Neural cell (in vitro differentiated cells): Measurements from ENCODE around the gene XPA. TPM values are rescaled to one million over a fixed set of nuclear protein-coding genes. Genes with fewer than 3 reads are reported as not detected.

Source experiments
- H2AFZ ChIP-seq: fragments of 200-600, 300-800 bp; sonication (generic), shearing (Covaris generic); 2 replicates; pipeline ENCODE4 v1.6.0; 2014; ENCODE audit warnings: low read depth, mild to moderate bottlenecking, antibody characterized with exemption, low read length, moderate library complexity
- H3F3A ChIP-seq: fragments of 200-600 bp; shearing (Covaris generic); 2 replicates; pipeline ENCODE4 v1.6.1; 2016; ENCODE audit warnings: mild to moderate bottlenecking, moderate library complexity, mixed read lengths, antibody characterized with exemption, low read length; ENCODE audit not compliant: insufficient read depth, poor library complexity, severe bottlenecking
- H3K27ac ChIP-seq: fragments of 200-600, 300-800 bp; sonication (generic), shearing (Covaris generic); 2 replicates; pipeline ENCODE4 v1.5.1; 2014; ENCODE audit warnings: mild to moderate bottlenecking, low read length, moderate library complexity
- H3K27me3 ChIP-seq: fragments of 300-800, 200-600 bp; sonication (generic), shearing (Covaris generic); 2 replicates; pipeline ENCODE4 v1.6.0; 2014; ENCODE audit warnings: mild to moderate bottlenecking, low read depth, low read length, moderate library complexity; ENCODE audit not compliant: insufficient read depth
- H3K36me3 ChIP-seq: fragments of 300-800, 200-600 bp; sonication (generic), shearing (Covaris generic); 2 replicates; pipeline ENCODE4 v1.5.1; 2014; ENCODE audit warnings: mild to moderate bottlenecking, antibody characterized with exemption, low read length, moderate library complexity; ENCODE audit not compliant: insufficient read depth
- H3K4me2 ChIP-seq: fragments of 300-800, 200-600 bp; sonication (generic), shearing (Covaris generic); 2 replicates; pipeline ENCODE4 v1.6.0; 2014; ENCODE audit warnings: mild to moderate bottlenecking, low read length
- H3K4me3 ChIP-seq: fragments of 300-800, 200-600 bp; sonication (generic), shearing (Covaris generic); 2 replicates; pipeline ENCODE4 v1.5.1; 2014; ENCODE audit warnings: mild to moderate bottlenecking, low read length, moderate library complexity
- H3K79me2 ChIP-seq: fragments of 200-600 bp; shearing (Covaris generic); replicated peaks from 2 replicates; pipeline ENCODE4 v1.6.0; 2014; ENCODE audit warnings: mild to moderate bottlenecking, low read length, moderate library complexity; ENCODE audit not compliant: insufficient read depth
- H3K9ac ChIP-seq: fragments of 300-800, 200-600 bp; sonication (generic), shearing (Covaris generic); 2 replicates; pipeline ENCODE4 v1.6.1; 2016; ENCODE audit warnings: mild to moderate bottlenecking, low read length, mixed read lengths
- H3K9me2 ChIP-seq: fragments of 200-600 bp; shearing (Covaris generic); 2 replicates; pipeline ENCODE4 v1.6.1; 2016; ENCODE audit warnings: mild to moderate bottlenecking, low read length, mixed read lengths; ENCODE audit not compliant: insufficient read depth
- H3K9me3 ChIP-seq: fragments of 200-600, 300-800 bp; sonication (generic), shearing (Covaris generic); 2 replicates; pipeline ENCODE4 v1.6.1; 2016; ENCODE audit warnings: mild to moderate bottlenecking, mixed run types, low read length, moderate library complexity, mixed read lengths
- H4K20me1 ChIP-seq: fragments of 200-600 bp; shearing (Covaris generic); 2 replicates; pipeline ENCODE4 v1.6.1; 2016; ENCODE audit warnings: mild to moderate bottlenecking, mixed run types; ENCODE audit not compliant: insufficient read depth
- EP300 ChIP-seq: fragments of 450-650 bp; conservative IDR thresholded peaks from 2 replicates; pipeline ENCODE4 v1.6.1; 2014; ENCODE audit warnings: antibody characterized with exemption, mild to moderate bottlenecking, moderate library complexity; ENCODE audit not compliant: poor library complexity, severe bottlenecking
- EZH2 ChIP-seq: fragments of 200-600, 300-800 bp; shearing (Covaris generic), sonication (generic); IDR thresholded peaks from 2 replicates; pipeline ENCODE4 v1.6.1; 2014; ENCODE audit warnings: antibody characterized with exemption, low read length, borderline replicate concordance, mild to moderate bottlenecking; ENCODE audit not compliant: insufficient read depth, poor library complexity, severe bottlenecking
- MXI1 ChIP-seq: fragments of 450-650 bp; conservative IDR thresholded peaks from 2 replicates; pipeline ENCODE4 v1.6.1; 2014; ENCODE audit warnings: antibody characterized with exemption, mild to moderate bottlenecking; ENCODE audit not compliant: poor library complexity, severe bottlenecking
- POLR2AphosphoS5 ChIP-seq: IDR thresholded peaks from 2 replicates; pipeline ENCODE4 v1.6.1; 2012
- RAD21 ChIP-seq: fragments of 450-650 bp; conservative IDR thresholded peaks from 2 replicates; pipeline ENCODE4 v1.6.1; 2014; ENCODE audit warnings: antibody characterized with exemption, mild to moderate bottlenecking, moderate library complexity
- SMC3 ChIP-seq: fragments of 450-650 bp; conservative IDR thresholded peaks from 2 replicates; pipeline ENCODE4 v1.6.1; 2014; ENCODE audit warnings: antibody characterized with exemption, mild to moderate bottlenecking, moderate library complexity; ENCODE audit not compliant: poor library complexity
- TAF1 ChIP-seq: IDR thresholded peaks from 2 replicates; pipeline ENCODE4 v1.6.1; 2012; ENCODE audit warnings: low read depth
- polyA plus RNA-seq: library from polyadenylated mRNA; depleted of rRNA; stranded (reverse); fragments of >200 nt; gene quantifications from 2 replicates; pipeline ENCODE4 v1.2.3, GENCODE V29; 2014
- TF ChIP-seq, protein P1 (sequence below): IDR thresholded peaks from 2 replicates; pipeline ENCODE4 v1.6.1; 2012; ENCODE audit warnings: borderline replicate concordance
- TF ChIP-seq, protein P2 (sequence below): fragments of 450-650 bp; IDR thresholded peaks from 2 replicates; pipeline ENCODE4 v1.5.1; 2014; ENCODE audit warnings: antibody characterized with exemption, mild to moderate bottlenecking, moderate library complexity; ENCODE audit not compliant: poor library complexity, severe bottlenecking

XPA gene
- polyA plus RNA-seq, 1 donor from 2014 or later = 34.5 TPM

DNA sequence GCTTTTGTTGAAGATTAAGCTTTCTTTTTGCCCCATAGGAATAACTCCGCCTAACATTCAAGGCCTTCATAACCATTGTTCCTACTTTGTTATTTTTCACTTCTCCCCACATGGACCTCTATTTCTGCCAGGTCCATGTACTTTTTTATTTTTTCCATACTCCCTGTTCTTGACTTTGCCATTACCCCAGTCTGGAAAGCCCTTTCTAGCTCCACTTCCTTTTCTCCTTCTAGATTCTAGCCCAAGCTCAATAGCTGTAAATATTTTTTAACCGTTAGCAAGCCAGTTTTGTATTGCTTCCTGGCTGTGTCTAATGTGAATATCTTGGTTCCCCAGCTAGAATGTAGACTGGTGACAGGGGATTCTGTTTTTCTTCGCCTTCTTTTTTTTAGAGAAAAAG lies 37.4 kb downstream of the XPA start:
- Histone ChIP-seq H3K4me2 (no peak overlapping the region), H3K9me3 (no peaks in the 10 kb centered on the region), H3K9ac (no peak overlapping the region), H3K4me3 (no peak overlapping the region), H3F3A (no peaks in the 10 kb centered on the region), H3K36me3 (peaks cover 40% of the 10 kb centered on the region), H3K79me2 (no peaks in the 10 kb centered on the region), H2AFZ (no peak overlapping the region), H3K27me3 (no peaks in the 10 kb centered on the region), H4K20me1 (no peaks in the 10 kb centered on the region), H3K9me2 (no peaks in the 10 kb centered on the region), H3K27ac (no peak overlapping the region)
- TF ChIP-seq RAD21 (no peak), EZH2 (no peak), TAF1 (no peak), SMC3 (no peak), MXI1 (no peak), POLR2AphosphoS5 (no peak), EP300 (no peak)
- TF ChIP-seq, protein P1, sequence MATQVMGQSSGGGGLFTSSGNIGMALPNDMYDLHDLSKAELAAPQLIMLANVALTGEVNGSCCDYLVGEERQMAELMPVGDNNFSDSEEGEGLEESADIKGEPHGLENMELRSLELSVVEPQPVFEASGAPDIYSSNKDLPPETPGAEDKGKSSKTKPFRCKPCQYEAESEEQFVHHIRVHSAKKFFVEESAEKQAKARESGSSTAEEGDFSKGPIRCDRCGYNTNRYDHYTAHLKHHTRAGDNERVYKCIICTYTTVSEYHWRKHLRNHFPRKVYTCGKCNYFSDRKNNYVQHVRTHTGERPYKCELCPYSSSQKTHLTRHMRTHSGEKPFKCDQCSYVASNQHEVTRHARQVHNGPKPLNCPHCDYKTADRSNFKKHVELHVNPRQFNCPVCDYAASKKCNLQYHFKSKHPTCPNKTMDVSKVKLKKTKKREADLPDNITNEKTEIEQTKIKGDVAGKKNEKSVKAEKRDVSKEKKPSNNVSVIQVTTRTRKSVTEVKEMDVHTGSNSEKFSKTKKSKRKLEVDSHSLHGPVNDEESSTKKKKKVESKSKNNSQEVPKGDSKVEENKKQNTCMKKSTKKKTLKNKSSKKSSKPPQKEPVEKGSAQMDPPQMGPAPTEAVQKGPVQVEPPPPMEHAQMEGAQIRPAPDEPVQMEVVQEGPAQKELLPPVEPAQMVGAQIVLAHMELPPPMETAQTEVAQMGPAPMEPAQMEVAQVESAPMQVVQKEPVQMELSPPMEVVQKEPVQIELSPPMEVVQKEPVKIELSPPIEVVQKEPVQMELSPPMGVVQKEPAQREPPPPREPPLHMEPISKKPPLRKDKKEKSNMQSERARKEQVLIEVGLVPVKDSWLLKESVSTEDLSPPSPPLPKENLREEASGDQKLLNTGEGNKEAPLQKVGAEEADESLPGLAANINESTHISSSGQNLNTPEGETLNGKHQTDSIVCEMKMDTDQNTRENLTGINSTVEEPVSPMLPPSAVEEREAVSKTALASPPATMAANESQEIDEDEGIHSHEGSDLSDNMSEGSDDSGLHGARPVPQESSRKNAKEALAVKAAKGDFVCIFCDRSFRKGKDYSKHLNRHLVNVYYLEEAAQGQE = no peak
- TF ChIP-seq, protein P2, sequence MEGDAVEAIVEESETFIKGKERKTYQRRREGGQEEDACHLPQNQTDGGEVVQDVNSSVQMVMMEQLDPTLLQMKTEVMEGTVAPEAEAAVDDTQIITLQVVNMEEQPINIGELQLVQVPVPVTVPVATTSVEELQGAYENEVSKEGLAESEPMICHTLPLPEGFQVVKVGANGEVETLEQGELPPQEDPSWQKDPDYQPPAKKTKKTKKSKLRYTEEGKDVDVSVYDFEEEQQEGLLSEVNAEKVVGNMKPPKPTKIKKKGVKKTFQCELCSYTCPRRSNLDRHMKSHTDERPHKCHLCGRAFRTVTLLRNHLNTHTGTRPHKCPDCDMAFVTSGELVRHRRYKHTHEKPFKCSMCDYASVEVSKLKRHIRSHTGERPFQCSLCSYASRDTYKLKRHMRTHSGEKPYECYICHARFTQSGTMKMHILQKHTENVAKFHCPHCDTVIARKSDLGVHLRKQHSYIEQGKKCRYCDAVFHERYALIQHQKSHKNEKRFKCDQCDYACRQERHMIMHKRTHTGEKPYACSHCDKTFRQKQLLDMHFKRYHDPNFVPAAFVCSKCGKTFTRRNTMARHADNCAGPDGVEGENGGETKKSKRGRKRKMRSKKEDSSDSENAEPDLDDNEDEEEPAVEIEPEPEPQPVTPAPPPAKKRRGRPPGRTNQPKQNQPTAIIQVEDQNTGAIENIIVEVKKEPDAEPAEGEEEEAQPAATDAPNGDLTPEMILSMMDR = no peak

DNA sequence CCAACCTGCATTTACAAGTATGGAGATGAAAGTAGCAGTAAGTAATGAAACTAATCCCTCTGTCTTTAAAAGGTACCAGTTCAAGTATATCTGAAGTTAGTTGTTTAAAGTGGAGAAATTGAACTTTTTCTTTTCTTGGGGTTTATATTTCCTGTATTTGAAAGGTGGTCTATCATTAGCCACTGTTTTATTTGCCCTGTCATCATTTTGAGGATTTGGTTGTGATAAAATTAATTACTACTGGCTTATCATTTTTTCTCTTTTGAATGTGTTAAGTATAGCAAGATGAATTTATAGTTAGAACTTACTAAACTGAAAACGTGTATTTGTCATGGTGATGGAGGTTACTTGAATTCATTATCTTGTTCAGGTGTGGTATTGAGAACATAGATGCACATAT lies 38.4 kb downstream of the XPA start:
- Histone ChIP-seq H3K36me3 (peaks cover 36% of the 10 kb centered on the region), H3K4me2 (no peak overlapping the region), H4K20me1 (no peaks in the 10 kb centered on the region), H3F3A (no peaks in the 10 kb centered on the region), H3K9me2 (no peaks in the 10 kb centered on the region), H3K27me3 (no peaks in the 10 kb centered on the region), H3K9ac (no peak overlapping the region), H2AFZ (no peak overlapping the region), H3K4me3 (no peak overlapping the region), H3K79me2 (no peaks in the 10 kb centered on the region), H3K9me3 (no peaks in the 10 kb centered on the region), H3K27ac (no peak overlapping the region)
- TF ChIP-seq TAF1 = no peak
- no peak for TF ChIP-seq POLR2AphosphoS5
- no peak for TF ChIP-seq RAD21
- TF ChIP-seq EZH2 = no peak
- TF ChIP-seq SMC3 = no peak
- TF ChIP-seq MXI1 = no peak
- no peak for TF ChIP-seq EP300
- TF ChIP-seq, protein P1 = no peak
- TF ChIP-seq, protein P2 = no peak
